Stimulated activated CD8-positive, alpha-beta memory T cell treated with anti-CD3 and anti-CD28 coated beads, Interleukin-12 subunit alpha, Interleukin-12 subunit beta, amount 100 ng/mL, for 24 hours (primary cell): ENCODE results near the gene PSD2.

ENCODE experiments used
- DNase-seq: peaks from one replicate; pipeline ENCODE4 v3.0.0-alpha.2; 2020; ENCODE audit errors: extremely low read depth

The PSD2 gene

GRCh38 chr5:139836469-139837208 is 41.0 kb downstream of the PSD2 start:
- no peak for DNase-seq

- DNase-seq, result no peak
These were observed 42.2 kb downstream of the PSD2 start for GRCh38 chr5:139837711-139838380.

GRCh38 chr5:139838381-139839197 is 43.0 kb downstream of the PSD2 start:
- DNase-seq, result no peak

GRCh38 chr5:139839232-139839815 is 43.7 kb downstream of the PSD2 start:
- no peak for DNase-seq

GRCh38 chr5:139839918-139840317 is 44.3 kb downstream of the PSD2 start:
- DNase-seq, result no peak

- no peak for DNase-seq
These were observed 45.9 kb downstream of the PSD2 start for GRCh38 chr5:139841549-139841948.

GRCh38 chr5:139842321-139842720 is 46.7 kb downstream of the PSD2 start:
- no peak for DNase-seq

GRCh38 chr5:139843991-139844390 is 48.4 kb downstream of the PSD2 start:
- no peak for DNase-seq

- DNase-seq, result peak; percentile 51
These were observed 49.0 kb downstream of the PSD2 start for GRCh38 chr5:139844472-139845145.

- DNase-seq, result no peak
These were observed 50.5 kb downstream of the PSD2 start for GRCh38 chr5:139845846-139846681.

GRCh38 chr5:139847091-139847490 is 51.5 kb downstream of the PSD2 start:
- DNase-seq, result no peak

GRCh38 chr5:139847790-139848507 is 52.3 kb downstream of the PSD2 start:
- peak; percentile 44 for DNase-seq

- no peak for DNase-seq
These were observed 53.0 kb downstream of the PSD2 start for GRCh38 chr5:139848508-139849100.

- no peak for DNase-seq
These were observed 53.9 kb downstream of the PSD2 start for GRCh38 chr5:139849501-139849900.

- DNase-seq, result no peak
These were observed 54.3 kb downstream of the PSD2 start for GRCh38 chr5:139849942-139850341.

- no peak for DNase-seq
These were observed 54.9 kb downstream of the PSD2 start for GRCh38 chr5:139850423-139851016.

- DNase-seq, result no peak
These were observed 56.0 kb downstream of the PSD2 start for GRCh38 chr5:139851558-139851957.

- DNase-seq, result no peak
These were observed 57.1 kb downstream of the PSD2 start for GRCh38 chr5:139852696-139853095.

GRCh38 chr5:139854029-139854605 is 58.5 kb downstream of the PSD2 start:
- no peak for DNase-seq
